ENCODE measurements around the gene UQCRC1.

DNA sequence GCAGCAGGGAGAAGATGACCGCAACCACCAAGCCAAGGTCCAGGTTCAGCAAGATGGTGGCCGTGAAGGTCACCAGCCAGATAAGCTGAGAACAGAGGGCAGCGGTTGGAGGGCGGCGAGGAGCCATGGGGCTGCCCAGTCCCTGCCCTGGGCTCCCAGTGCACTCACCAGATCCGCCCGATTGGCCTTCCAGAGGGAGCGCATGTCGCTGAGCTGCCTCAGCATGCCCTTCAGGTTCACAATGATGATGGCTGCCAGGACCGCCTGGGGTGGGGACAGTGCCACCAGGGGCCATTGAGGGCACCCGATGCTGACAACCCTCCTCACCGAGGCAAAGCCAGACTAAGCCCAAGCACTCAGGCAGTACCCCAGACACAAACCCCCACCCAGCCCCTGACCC is 20.4 kb upstream of the UQCRC1 start:
- TF ChIP-seq, protein P1, sequence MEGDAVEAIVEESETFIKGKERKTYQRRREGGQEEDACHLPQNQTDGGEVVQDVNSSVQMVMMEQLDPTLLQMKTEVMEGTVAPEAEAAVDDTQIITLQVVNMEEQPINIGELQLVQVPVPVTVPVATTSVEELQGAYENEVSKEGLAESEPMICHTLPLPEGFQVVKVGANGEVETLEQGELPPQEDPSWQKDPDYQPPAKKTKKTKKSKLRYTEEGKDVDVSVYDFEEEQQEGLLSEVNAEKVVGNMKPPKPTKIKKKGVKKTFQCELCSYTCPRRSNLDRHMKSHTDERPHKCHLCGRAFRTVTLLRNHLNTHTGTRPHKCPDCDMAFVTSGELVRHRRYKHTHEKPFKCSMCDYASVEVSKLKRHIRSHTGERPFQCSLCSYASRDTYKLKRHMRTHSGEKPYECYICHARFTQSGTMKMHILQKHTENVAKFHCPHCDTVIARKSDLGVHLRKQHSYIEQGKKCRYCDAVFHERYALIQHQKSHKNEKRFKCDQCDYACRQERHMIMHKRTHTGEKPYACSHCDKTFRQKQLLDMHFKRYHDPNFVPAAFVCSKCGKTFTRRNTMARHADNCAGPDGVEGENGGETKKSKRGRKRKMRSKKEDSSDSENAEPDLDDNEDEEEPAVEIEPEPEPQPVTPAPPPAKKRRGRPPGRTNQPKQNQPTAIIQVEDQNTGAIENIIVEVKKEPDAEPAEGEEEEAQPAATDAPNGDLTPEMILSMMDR (IDR thresholded peaks at IDR 0.05; ENCODE audit: low read length), result no peak
- TF ChIP-seq EZH2 (IDR thresholded peaks at IDR 0.05; ENCODE audit: borderline replicate concordance, low read length), result no peak
